Measurements from ENCODE around the gene SYT11.

DNA sequence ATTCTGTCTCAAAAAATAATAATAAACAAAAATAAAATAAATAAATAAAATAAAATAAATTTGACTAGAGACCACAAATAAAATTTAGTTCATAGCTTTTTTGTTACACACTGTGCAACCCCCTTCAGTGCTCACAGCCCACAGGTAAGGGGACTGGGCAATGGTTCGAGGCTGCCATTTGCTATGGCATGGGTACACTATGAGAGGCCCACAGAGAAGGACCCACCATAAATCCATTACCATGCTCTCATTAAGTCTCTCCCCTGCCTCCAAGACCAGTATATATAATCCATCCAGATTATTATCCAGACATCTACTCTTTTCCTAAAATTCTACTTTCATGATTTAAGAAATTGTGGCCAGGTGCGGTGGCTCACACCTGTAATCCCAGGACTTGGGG is 60.4 kb downstream of the SYT11 start:
- TF ChIP-seq POLR2AphosphoS5 (IDR thresholded peaks at IDR 0.05; ENCODE audit: borderline replicate concordance, low read depth, low read length) (no peak), EZH2 (IDR thresholded peaks at IDR 0.05) (no peak), FOXP2 (optimal IDR thresholded peaks at IDR 0.05; ENCODE audit: control extremely low read depth, extremely low read length, insufficient read depth) (no peak)
